ELR (cell line): ENCODE measurements around the gene PLPPR1.
"Not testable (repeated sequence)": the region's sequence is repeated elsewhere in the genome, so short reads cannot be mapped to it uniquely, and the experiment has no call there.

Experiments
- DNase-seq: peaks from one replicate; pipeline ENCODE4 v3.0.0-alpha.2; 2015; ENCODE audit warnings: low read depth

PLPPR1 gene

GRCh38 chr9:101028346-101029314, at the start of gene PLPPR1:
PLPPR1 (plus strand) TSS chr9:101028727.
- no peak for DNase-seq

GRCh38 chr9:100989731-100990130, 38.8 kb upstream of the PLPPR1 start:
- no peak for DNase-seq

GRCh38 chr9:100990605-100991381, 37.7 kb upstream of the PLPPR1 start:
- no peak for DNase-seq

GRCh38 chr9:100992632-100993031, 35.9 kb upstream of the PLPPR1 start:
- DNase-seq = no peak

GRCh38 chr9:100999906-101000544, 28.5 kb upstream of the PLPPR1 start:
- no peak for DNase-seq

GRCh38 chr9:101005246-101005645, 23.3 kb upstream of the PLPPR1 start:
- no peak for DNase-seq

- no peak for DNase-seq
Measured at GRCh38 chr9:101014566-101014965, 14.0 kb upstream of the PLPPR1 start.

DNA sequence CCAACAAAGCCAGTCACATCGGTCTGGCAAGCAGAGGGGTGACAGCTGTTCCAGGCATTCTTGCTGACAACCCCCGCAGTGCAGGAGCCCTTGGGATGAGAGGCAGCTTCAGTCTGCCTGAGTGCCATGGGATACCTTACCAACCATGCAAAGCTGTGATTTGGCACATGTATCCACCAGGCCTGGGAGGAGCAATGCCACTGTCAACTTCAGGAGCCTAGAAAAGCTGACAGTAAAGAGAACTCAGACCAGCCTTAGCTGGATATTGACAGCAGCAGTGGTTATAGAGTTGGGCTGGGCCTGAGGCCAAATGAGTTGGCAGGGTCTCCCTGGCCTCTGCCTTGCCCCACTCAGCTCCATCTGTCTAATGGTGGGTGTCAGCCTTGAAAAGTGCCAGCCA, 10.1 kb upstream of the PLPPR1 start:
- no peak for DNase-seq

DNA sequence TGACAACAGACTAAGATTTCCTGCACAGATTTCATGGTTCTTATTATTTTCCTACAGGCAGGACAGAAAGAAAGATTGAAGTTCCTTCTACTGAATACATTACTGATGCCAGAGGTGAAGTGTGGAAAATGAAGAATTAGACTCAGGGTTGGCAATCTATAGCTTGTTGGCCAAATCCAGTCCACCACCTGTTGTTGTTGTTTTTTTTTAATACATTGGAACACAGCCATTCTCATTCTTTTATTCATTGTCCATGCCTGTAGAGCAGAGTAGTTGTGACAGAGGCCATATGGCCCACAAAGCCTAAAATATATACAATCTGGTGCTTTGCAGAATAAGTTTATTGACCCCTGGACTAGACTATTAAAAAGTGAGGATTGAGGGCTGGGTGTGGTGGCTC, 5.8 kb upstream of the PLPPR1 start:
- DNase-seq = no peak

- no peak for DNase-seq
Measured at GRCh38 chr9:101025940-101026339, 2.6 kb upstream of the PLPPR1 start.

DNA sequence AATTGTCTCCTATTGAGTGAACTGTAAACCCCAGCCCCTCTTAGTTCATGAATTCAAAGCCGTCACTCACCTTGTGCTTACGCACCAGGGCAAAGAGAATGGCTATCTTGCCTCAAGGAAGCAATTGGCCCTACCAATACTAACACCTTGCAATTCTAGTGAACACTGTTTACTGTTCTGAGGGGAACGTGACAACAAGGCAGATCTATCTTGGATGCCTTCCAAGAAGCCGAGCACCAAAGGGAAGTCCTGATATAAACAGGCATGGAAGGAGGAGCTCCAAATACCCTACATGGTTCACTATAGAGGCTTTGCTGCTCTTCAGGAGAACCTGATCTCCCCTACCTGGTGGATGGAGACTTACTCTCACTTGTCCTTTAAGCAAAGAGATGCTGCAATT, 1.7 kb upstream of the PLPPR1 start:
- DNase-seq = no peak

- DNase-seq = no peak
Measured at GRCh38 chr9:101027236-101027635, 1.3 kb upstream of the PLPPR1 start.

DNA sequence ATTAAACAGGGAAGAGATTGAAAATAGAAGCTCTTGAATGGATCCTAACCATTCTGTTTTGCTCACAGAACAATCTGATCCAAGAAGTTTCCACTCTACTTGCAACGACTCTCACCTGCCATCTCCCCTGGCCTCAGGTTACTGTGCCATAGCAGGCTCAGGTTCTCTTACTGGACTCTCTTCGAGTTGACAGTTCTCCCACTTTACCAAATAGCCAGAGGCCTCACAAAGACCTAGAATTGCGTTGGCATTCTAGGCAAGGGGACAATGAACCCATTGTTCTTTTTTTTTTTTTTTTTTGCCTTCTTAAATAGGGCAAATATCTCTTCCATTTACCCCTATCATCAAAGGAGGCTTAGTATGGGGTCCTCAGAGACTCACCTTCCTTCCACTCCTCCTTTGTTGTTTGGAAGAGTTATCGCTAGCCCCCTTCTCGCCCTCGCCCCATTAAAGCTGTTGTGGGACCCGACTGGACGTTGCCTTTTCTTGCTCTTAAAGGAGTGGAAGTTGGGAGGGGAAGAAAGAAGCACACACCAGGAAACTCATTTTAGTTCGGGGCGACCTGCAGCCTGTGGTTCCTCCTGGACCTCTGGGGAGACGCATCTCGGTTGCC, 688 bp upstream of the PLPPR1 start:
- no peak for DNase-seq

- no peak for DNase-seq
Measured at GRCh38 chr9:101029315-101030085, 973 bp downstream of the PLPPR1 start.

GRCh38 chr9:101030086-101030391, 1.5 kb downstream of the PLPPR1 start:
- DNase-seq = no peak

- DNase-seq = no peak
Measured at GRCh38 chr9:101032426-101032825, 3.9 kb downstream of the PLPPR1 start.

GRCh38 chr9:101034222-101034621, 5.7 kb downstream of the PLPPR1 start:
- DNase-seq = no peak

GRCh38 chr9:101035098-101035497, 6.6 kb downstream of the PLPPR1 start:
- no peak for DNase-seq

DNA sequence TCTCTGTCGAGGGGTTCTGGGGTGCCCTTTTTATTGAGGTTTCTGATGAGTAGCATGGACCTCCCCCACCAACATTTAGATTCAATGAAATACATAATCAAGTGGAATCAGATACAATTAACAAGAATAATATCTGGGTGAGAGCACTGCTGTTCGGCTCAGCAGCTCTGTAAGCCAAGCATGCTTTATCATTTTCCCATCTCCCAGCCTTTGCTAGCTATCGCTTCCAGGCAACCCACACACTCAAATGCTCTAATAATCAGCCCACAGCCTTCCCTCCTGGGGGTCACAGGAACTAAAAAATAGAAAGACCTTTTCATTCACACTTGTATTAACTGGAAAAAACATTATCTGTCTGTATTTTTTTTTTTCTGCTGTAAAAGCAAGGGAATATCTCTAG, 8.9 kb downstream of the PLPPR1 start:
- DNase-seq = no peak

DNA sequence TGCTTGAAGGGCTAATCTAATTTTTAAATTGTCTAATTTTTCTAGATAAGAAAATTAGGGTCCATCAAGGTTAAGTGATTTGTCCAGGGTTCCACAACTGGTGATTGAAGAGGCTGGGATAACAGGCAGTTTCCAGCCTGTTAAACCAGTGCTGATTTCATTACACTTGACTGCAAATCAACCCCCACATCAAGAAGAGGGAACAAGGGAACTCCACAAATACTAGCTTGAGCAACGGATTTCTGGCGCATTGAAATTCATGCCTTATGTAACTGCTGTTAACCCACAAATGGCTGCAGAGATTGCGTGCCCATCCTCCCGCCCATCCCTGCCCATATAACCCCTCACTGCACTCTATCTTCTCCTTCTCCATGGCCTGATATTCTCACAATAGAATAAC, 10.0 kb downstream of the PLPPR1 start:
- DNase-seq = no peak

GRCh38 chr9:101039581-101039980, 11.1 kb downstream of the PLPPR1 start:
- not testable (repeated sequence) for DNase-seq
